ENCODE measurements around the gene GLCE.

DNA sequence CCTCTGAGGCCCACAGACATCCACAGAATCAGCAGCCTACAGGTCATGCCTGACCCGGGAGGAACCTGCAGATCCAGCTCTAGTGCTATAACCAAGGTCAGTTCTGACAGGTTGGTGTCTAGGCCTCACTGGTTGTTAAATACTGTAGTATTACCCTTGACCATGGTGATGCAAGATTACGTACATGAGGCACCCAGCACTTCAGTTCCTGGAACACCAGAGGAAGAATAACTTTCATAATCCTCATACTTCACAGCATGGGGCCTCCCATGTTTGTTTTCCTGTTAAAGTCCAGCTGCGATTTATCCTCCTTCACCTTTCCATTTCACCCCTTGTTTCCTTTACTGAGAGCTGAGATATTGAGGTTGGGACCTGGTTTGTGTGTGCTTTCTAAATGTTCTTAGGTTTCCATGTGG, 34.4 kb upstream of the GLCE start:
- TF ChIP-seq POLR2A (IDR thresholded peaks at IDR 0.05) = no peak
- TF ChIP-seq, protein P1, sequence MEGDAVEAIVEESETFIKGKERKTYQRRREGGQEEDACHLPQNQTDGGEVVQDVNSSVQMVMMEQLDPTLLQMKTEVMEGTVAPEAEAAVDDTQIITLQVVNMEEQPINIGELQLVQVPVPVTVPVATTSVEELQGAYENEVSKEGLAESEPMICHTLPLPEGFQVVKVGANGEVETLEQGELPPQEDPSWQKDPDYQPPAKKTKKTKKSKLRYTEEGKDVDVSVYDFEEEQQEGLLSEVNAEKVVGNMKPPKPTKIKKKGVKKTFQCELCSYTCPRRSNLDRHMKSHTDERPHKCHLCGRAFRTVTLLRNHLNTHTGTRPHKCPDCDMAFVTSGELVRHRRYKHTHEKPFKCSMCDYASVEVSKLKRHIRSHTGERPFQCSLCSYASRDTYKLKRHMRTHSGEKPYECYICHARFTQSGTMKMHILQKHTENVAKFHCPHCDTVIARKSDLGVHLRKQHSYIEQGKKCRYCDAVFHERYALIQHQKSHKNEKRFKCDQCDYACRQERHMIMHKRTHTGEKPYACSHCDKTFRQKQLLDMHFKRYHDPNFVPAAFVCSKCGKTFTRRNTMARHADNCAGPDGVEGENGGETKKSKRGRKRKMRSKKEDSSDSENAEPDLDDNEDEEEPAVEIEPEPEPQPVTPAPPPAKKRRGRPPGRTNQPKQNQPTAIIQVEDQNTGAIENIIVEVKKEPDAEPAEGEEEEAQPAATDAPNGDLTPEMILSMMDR (IDR thresholded peaks at IDR 0.05) = no peak
